Ascending aorta (tissue), 2 donors: ENCODE results near the gene ZKSCAN7. TPM values are rescaled to one million over a fixed set of nuclear protein-coding genes. Genes with fewer than 3 reads are reported as not detected.

Source experiments
- DNase-seq, 2 donors: peaks; one replicate each; pipeline ENCODE4 v3.0.0-alpha.2; 2019; ENCODE audit warnings: low spot score in 2 of 2
- H3K27ac ChIP-seq, 2 donors: fragments of 200-600 bp; sonication (generic); one replicate each; pipeline ENCODE4 v1.5.1; 2016 to 2017; ENCODE audit warnings: mild to moderate bottlenecking in 1 of 2
- H3K27me3 ChIP-seq: fragments of 200-600 bp; sonication (generic); one replicate; pipeline ENCODE4 v1.5.1; 2017
- H3K36me3 ChIP-seq, 2 donors: fragments of 200-600 bp; sonication (generic); one replicate each; pipeline ENCODE4 v1.5.1; 2016
- H3K4me1 ChIP-seq, 2 donors: fragments of 200-600 bp; sonication (generic); one replicate each; pipeline ENCODE4 v1.5.1; 2016 to 2017; ENCODE audit warnings: mild to moderate bottlenecking in 1 of 2
- H3K4me3 ChIP-seq, 2 donors: fragments of 200-600 bp; sonication (generic); one replicate each; pipeline ENCODE4 v1.5.1; 2016 to 2017; ENCODE audit warnings: mild to moderate bottlenecking in 1 of 2
- H3K9me3 ChIP-seq, 2 donors: fragments of 200-600 bp; sonication (generic); one replicate each; pipeline ENCODE4 v1.5.1; 2016
- CTCF ChIP-seq, 3 experiments: fragments of 200-600 bp in 2 of 3; fragments of 450-650 bp in 1 of 3; sonication (generic) in 2 of 3; IDR thresholded peaks; one replicate each; pipeline ENCODE4 v1.5.1; 2016 to 2019; ENCODE audit warnings: antibody characterized with exemption in 3 of 3, mild to moderate bottlenecking in 1 of 3, moderate library complexity in 1 of 3
- intact Hi-C: fragments of 100-400 bp; cut with DNase I; formaldehyde crosslinking; loops from one replicate; pipeline ENCODE4 v1.15.1; 2023
- total RNA-seq: library from RNA; depleted of rRNA; stranded (reverse); fragments of >200 nt; gene quantifications from one replicate; pipeline ENCODE4 v1.1.0, GENCODE V29; 2016

The ZKSCAN7 gene
- not detected for total RNA-seq

DNA sequence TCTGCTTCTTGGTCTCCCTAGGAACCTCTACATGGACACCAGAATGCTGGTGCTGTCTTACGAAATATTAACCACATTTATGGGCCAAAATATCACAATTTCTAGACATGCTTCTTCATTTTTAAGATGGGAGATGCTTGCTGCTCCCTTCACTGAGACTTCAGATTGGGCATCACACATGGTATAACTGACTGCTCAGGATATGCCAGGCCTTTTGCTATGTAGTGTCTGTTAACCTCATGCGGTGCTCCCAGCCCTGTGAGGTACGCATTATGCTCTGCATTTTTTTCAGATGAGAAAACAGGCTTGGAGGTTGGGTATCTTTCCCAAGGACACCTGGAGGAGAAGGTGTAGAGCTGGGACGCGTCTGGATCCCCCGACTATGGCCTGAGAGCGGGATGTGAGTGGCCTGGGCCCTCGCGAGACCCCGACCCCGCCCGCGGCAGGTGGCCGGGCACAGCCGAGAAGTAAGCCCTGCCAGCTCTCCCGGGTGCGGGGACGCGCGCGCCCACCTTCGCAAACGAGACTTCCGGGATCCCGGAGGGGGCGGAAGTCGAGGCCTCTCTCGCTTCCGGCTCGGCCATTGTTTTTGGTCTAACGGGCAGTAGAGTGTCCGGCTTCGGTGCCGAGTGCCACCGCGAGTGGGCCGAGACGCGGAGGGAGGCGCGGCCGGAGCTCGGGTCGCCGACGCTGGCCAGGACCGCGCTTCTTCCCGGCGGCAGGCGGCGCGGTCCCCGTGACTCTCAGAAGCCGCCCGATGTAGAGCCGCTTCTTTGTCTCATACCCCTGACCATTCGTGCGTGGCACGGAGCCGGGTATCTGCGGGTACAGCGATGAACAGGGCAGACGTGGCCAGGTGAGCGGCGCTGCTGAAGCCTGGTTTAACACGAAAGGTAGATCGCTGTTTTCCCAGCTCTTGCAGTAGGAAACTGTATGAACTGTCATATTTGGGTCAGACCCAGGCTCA, at the start of gene ZKSCAN7:
Gene ZKSCAN7 (plus strand): TSS at position 568 of the 967 bp plus-strand sequence. CDS start 1,855 bp downstream, outside the sequence.
- DNase-seq: peak in 1 of 2 donors; percentile 75
- TF ChIP-seq CTCF (IDR thresholded peaks at IDR 0.05): peak in 1 of 3 experiments; percentile 21
- intact Hi-C loops: no loop called here
- peaks cover 0 to 8% of the 10 kb centered on the region in 2 donors for H3K36me3 ChIP-seq
- peak within 1 kb of the TSS; percentile 74 to 92 for H3K4me3 ChIP-seq
- peak within 1 kb of the TSS; percentile 71 to 72 for H3K27ac ChIP-seq
- no peaks in the 10 kb centered on the region for H3K27me3 ChIP-seq
- peaks cover 0 to 14% of the 10 kb centered on the region in 2 donors for H3K4me1 ChIP-seq
- no peaks in the 10 kb centered on the region for H3K9me3 ChIP-seq

GRCh38 chr3:44506556-44506955, 48.4 kb upstream of the ZKSCAN7 start:
- peaks cover 2 to 35% of the 10 kb centered on the region in 2 donors for H3K9me3 ChIP-seq

GRCh38 chr3:44506961-44507360, 48.0 kb upstream of the ZKSCAN7 start:
- Histone ChIP-seq H3K27me3 (no peaks in the 10 kb centered on the region), H3K9me3 (peaks cover 2 to 32% of the 10 kb centered on the region in 2 donors), H3K4me1 (peaks cover 0 to 11% of the 10 kb centered on the region in 2 donors), H3K36me3 (peaks cover 6 to 12% of the 10 kb centered on the region in 2 donors), H3K4me3 (no peak overlapping the region), H3K27ac (no peak overlapping the region)
- no peak for DNase-seq
- intact Hi-C loops: no loop called here
- no peak for TF ChIP-seq CTCF (IDR thresholded peaks at IDR 0.05)

More at GRCh38 chr3:44506556-44506955, 48.4 kb upstream of the ZKSCAN7 start:
- TF ChIP-seq CTCF (IDR thresholded peaks at IDR 0.05): no peak
- Histone ChIP-seq H3K27ac (no peak overlapping the region), H3K4me3 (no peak overlapping the region), H3K4me1 (peaks cover 0 to 11% of the 10 kb centered on the region in 2 donors), H3K27me3 (no peaks in the 10 kb centered on the region), H3K36me3 (peaks cover 9 to 16% of the 10 kb centered on the region in 2 donors)
- no peak for DNase-seq
- intact Hi-C loops: no loop called here

- Histone ChIP-seq H3K4me1 (peaks cover 0 to 11% of the 10 kb centered on the region in 2 donors), H3K27me3 (no peaks in the 10 kb centered on the region), H3K4me3 (peak overlapping the region; percentile 96), H3K36me3 (peaks cover 0 to 5% of the 10 kb centered on the region in 2 donors), H3K27ac (peak overlapping the region in 1 of 2 donors; percentile 89), H3K9me3 (peaks cover 2 to 14% of the 10 kb centered on the region in 2 donors)
- no peak for DNase-seq
- TF ChIP-seq CTCF (IDR thresholded peaks at IDR 0.05): no peak
- intact Hi-C loops: no loop called here
Measured at GRCh38 chr3:44509393-44509921, 45.5 kb upstream of the ZKSCAN7 start.

DNA sequence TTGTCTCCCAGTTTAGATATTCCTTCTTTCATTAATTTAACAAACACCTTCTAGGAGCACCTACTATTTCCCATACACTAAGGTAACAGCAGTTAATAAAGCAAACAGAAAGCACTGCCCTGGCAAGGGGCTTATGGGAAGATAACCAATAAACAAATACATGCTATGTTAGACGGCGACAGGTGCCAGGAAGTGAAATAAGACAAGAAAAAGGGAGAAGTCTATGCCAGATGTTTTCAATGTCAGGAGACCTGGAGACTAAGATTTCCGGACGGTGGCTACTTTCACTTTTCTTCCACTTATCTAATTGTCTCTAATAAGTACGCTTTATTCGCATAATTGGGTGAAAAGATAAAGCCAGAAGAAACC, 45.0 kb upstream of the ZKSCAN7 start:
- Histone ChIP-seq H3K36me3 (peaks cover 0 to 5% of the 10 kb centered on the region in 2 donors), H3K4me1 (peaks cover 0 to 11% of the 10 kb centered on the region in 2 donors), H3K27me3 (no peaks in the 10 kb centered on the region), H3K4me3 (peak overlapping the region; percentile 96), H3K9me3 (peaks cover 2 to 9% of the 10 kb centered on the region in 2 donors), H3K27ac (peak overlapping the region; percentile 89 to 94)
- intact Hi-C loops: loop anchor here (1.0 to 2.0 kb wide), 4 partner anchors 33 to 351 kb away; partner anchors contain the start of genes TMEM42, ZNF197 and ZNF445
- no peak for TF ChIP-seq CTCF (IDR thresholded peaks at IDR 0.05)
- DNase-seq: no peak
